IMR-90 (cell line): ENCODE measurements around the gene ABCC5. TPM values are rescaled to one million over a fixed set of nuclear protein-coding genes. Genes with fewer than 3 reads are reported as not detected.

Experiments used
- ATAC-seq: fragments of 200-7000 bp; cut with Tn5 transposase; 2 replicates; pipeline ENCODE4 v1.9.1; 2020; ENCODE audit warnings: low read depth, mild to moderate bottlenecking, moderate library complexity
- BruUV-seq: library from RNA; stranded (reverse); fragments of 400-500 nt; replicated peaks from 2 replicates; lab custom pipeline; 2021; lab: Mats Ljungman, UMichigan
- CTCF ChIA-PET: fragments of 300-600 bp; formaldehyde crosslinking; extraction: SDS; loops from one replicate; lab custom pipeline; 2021; ENCODE audit warnings: antibody characterized with exemption; lab: Yijun Ruan, JAX
- POLR2A ChIA-PET: fragments of 300-600 bp; sonication (Branson Sonifier 250); formaldehyde crosslinking; loops from one replicate; lab custom pipeline; 2022; ENCODE audit warnings: antibody characterized with exemption; ENCODE audit not compliant: unreplicated experiment; lab: Charles Lee
- DNase-seq: peaks from one replicate; pipeline ENCODE4 v3.0.0; 2013
- H2AFZ ChIP-seq: replicated peaks from 2 replicates; pipeline ENCODE3; 2013; ENCODE audit warnings: low read length, mild to moderate bottlenecking; ENCODE audit not compliant: poor library complexity
- H2AK5ac ChIP-seq: 2 replicates; pipeline ENCODE4 v1.6.1; 2013; ENCODE audit warnings: low read depth, low read length, inconsistent platforms
- H2AK9ac ChIP-seq: replicated peaks from 2 replicates; pipeline ENCODE3; 2013; ENCODE audit warnings: mild to moderate bottlenecking, low read depth, low read length, moderate library complexity; ENCODE audit not compliant: poor library complexity
- H2BK120ac ChIP-seq: 2 replicates; pipeline ENCODE4 v1.6.1; 2013; ENCODE audit warnings: low read depth, low read length, inconsistent platforms
- H2BK15ac ChIP-seq: 3 replicates; pipeline ENCODE4 v1.6.1; 2013; ENCODE audit warnings: low read depth, low read length, inconsistent platforms
- H2BK20ac ChIP-seq: 2 replicates; pipeline ENCODE4 v1.6.1; 2013; ENCODE audit warnings: low read depth, mild to moderate bottlenecking, inconsistent platforms, low read length, moderate library complexity
- H2BK5ac ChIP-seq: 2 replicates; pipeline ENCODE4 v1.6.1; 2013; ENCODE audit warnings: mild to moderate bottlenecking, low read depth, low read length, inconsistent platforms; ENCODE audit not compliant: poor library complexity, severe bottlenecking
- H3K14ac ChIP-seq: replicated peaks from 2 replicates; pipeline ENCODE4 v1.6.1; 2013; ENCODE audit warnings: low read depth, low read length, inconsistent platforms
- H3K18ac ChIP-seq: 2 replicates; pipeline ENCODE4 v1.6.1; 2013; ENCODE audit warnings: low read depth, low read length, control low read depth
- H3K23ac ChIP-seq: 2 replicates; pipeline ENCODE4 v1.6.1; 2013; ENCODE audit warnings: low read depth, low read length, inconsistent platforms
- H3K27ac ChIP-seq: 2 replicates; pipeline ENCODE4 v1.5.1; 2013; ENCODE audit warnings: mild to moderate bottlenecking, control low read depth, low read length; ENCODE audit not compliant: insufficient read depth
- H3K27me3 ChIP-seq: 2 replicates; pipeline ENCODE4 v1.6.1; 2013; ENCODE audit warnings: low read length; ENCODE audit not compliant: control insufficient read depth, insufficient read depth
- H3K36me3 ChIP-seq: 2 replicates; pipeline ENCODE4 v1.6.1; 2013; ENCODE audit warnings: low read length, mixed read lengths; ENCODE audit not compliant: control insufficient read depth, insufficient read depth
- H3K4ac ChIP-seq: 2 replicates; pipeline ENCODE4 v1.6.1; 2013; ENCODE audit warnings: low read depth, low read length, inconsistent platforms
- H3K4me1 ChIP-seq: 2 replicates; pipeline ENCODE4 v1.6.1; 2013; ENCODE audit warnings: low read length, mixed read lengths; ENCODE audit not compliant: control insufficient read depth, insufficient read depth
- H3K4me2 ChIP-seq: 2 replicates; pipeline ENCODE4 v1.6.1; 2013; ENCODE audit warnings: low read depth, mild to moderate bottlenecking, control low read depth, low read length, moderate library complexity
- H3K4me3 ChIP-seq: 2 replicates; pipeline ENCODE4 v1.5.1; 2013; ENCODE audit warnings: low read depth, mild to moderate bottlenecking, control low read depth, low read length, moderate library complexity; ENCODE audit not compliant: insufficient read depth
- H3K56ac ChIP-seq: 2 replicates; pipeline ENCODE4 v1.6.1; 2013; ENCODE audit warnings: low read length, inconsistent platforms; ENCODE audit not compliant: insufficient read depth; ENCODE audit errors: extremely low read depth
- H3K79me1 ChIP-seq, 2 experiments: 2 replicates each; pipeline ENCODE4 v1.6.1; 2013; ENCODE audit warnings: low read length in 2 of 2, inconsistent platforms in 1 of 2, low read depth in 1 of 2
- H3K9ac ChIP-seq: 2 replicates; pipeline ENCODE4 v1.6.1; 2013; ENCODE audit warnings: low read depth, low read length, control low read depth
- H3K9me1 ChIP-seq: 2 replicates; pipeline ENCODE4 v1.6.1; 2013; ENCODE audit warnings: low read length, inconsistent platforms; ENCODE audit not compliant: insufficient read depth
- H3K9me3 ChIP-seq: 2 replicates; pipeline ENCODE4 v1.6.1; 2013; ENCODE audit warnings: low read length; ENCODE audit not compliant: control insufficient read depth, insufficient read depth
- H4K20me1 ChIP-seq: 2 replicates; pipeline ENCODE4 v1.6.1; 2013; ENCODE audit warnings: low read length, inconsistent platforms; ENCODE audit not compliant: insufficient read depth
- H4K5ac ChIP-seq: 2 replicates; pipeline ENCODE4 v1.6.1; 2013; ENCODE audit warnings: mild to moderate bottlenecking, low read depth, low read length, control low read depth
- H4K8ac ChIP-seq, 2 experiments: 2 replicates each; pipeline ENCODE4 v1.6.1; 2013; ENCODE audit warnings: low read depth in 2 of 2, low read length in 2 of 2, control low read depth in 1 of 2, inconsistent platforms in 1 of 2
- H4K91ac ChIP-seq: 2 replicates; pipeline ENCODE4 v1.6.1; 2013; ENCODE audit warnings: low read depth, low read length, inconsistent platforms; ENCODE audit not compliant: insufficient read depth
- BHLHE40 ChIP-seq: fragments of 150-350 bp; IDR thresholded peaks from 2 replicates; pipeline ENCODE4 v1.6.1; 2016; ENCODE audit warnings: mild to moderate bottlenecking, low read depth, low read length
- CHD1 ChIP-seq: IDR thresholded peaks from 2 replicates; pipeline ENCODE4 v1.6.1; 2012; ENCODE audit warnings: low read depth, low read length, improper control_type of control experiment
- FOS ChIP-seq: fragments of 150-350 bp; IDR thresholded peaks from 2 replicates; pipeline ENCODE4 v1.6.1; 2016; ENCODE audit warnings: low read depth, low read length
- MAFK ChIP-seq: IDR thresholded peaks from 2 replicates; pipeline ENCODE4 v1.6.1; 2012; ENCODE audit warnings: low read depth, low read length, improper control_type of control experiment
- MAZ ChIP-seq: IDR thresholded peaks from 2 replicates; pipeline ENCODE4 v1.6.1; 2012; ENCODE audit warnings: low read depth, mild to moderate bottlenecking, low read length, improper control_type of control experiment, moderate library complexity, borderline replicate concordance
- NFE2L2 ChIP-seq: fragments of 150-350 bp; IDR thresholded peaks from 2 replicates; pipeline ENCODE4 v1.6.1; 2016; ENCODE audit warnings: low read depth, mild to moderate bottlenecking, low read length
- POLR2A ChIP-seq: IDR thresholded peaks from 2 replicates; pipeline ENCODE4 v1.6.1; 2012; ENCODE audit warnings: mild to moderate bottlenecking, low read depth, low read length
- RAD21 ChIP-seq: IDR thresholded peaks from 2 replicates; pipeline ENCODE4 v1.6.1; 2012; ENCODE audit warnings: low read length, improper control_type of control experiment
- RCOR1 ChIP-seq: IDR thresholded peaks from 2 replicates; pipeline ENCODE4 v1.6.1; 2012; ENCODE audit warnings: mild to moderate bottlenecking, low read length, improper control_type of control experiment; ENCODE audit not compliant: insufficient replicate concordance
- SMC3 ChIP-seq: fragments of 150-350 bp; IDR thresholded peaks from 2 replicates; pipeline ENCODE4 v1.6.1; 2016; ENCODE audit warnings: low read depth, mild to moderate bottlenecking, antibody characterized with exemption, low read length, moderate library complexity
- WGBS, 2 experiments: methylation state at CpG; one replicate each; pipeline versions ENCODE4 v1.1.5 to v1.1.7; 2013; ENCODE audit warnings: missing lambda C conversion rate in 2 of 2; ENCODE audit not compliant: insufficient read length in 1 of 2; ENCODE audit errors: extremely low coverage in 2 of 2; 5-methylcytosine and 5-hydroxymethylcytosine counted together
- dilution Hi-C: fragments of 300-500 bp; cut with HindIII; formaldehyde crosslinking; loops from one replicate; pipeline ENCODE4 v1.14.3; 2018; ENCODE audit warnings: low sequenced_read_pairs; ENCODE audit not compliant: unreplicated experiment
- in situ Hi-C: fragments of 300-500 bp; cut with MboI; formaldehyde crosslinking; loops from 3 replicates; pipeline ENCODE4 v1.14.3; 2019; ENCODE audit warnings: low sequenced_read_pairs, inconsistent platforms, mixed read lengths
- intact Hi-C: fragments of 100-400 bp; cut with micrococcal nuclease; formaldehyde crosslinking; loops from 2 replicates; pipeline ENCODE4 v1.10.0; 2022
- polyA plus RNA-seq, 3 experiments: library from polyadenylated mRNA; depleted of rRNA; stranded (reverse); fragments of >200 nt; gene quantifications; 2 replicates each; pipeline ENCODE4 v1.2.3, GENCODE V29; 2012; ENCODE audit warnings: low replicate concordance in 1 of 3
- total RNA-seq: library from RNA; depleted of rRNA; stranded (reverse); fragments of >200 nt; gene quantifications from 2 replicates; pipeline ENCODE4 v1.2.3, GENCODE V29; 2012
- TF ChIP-seq, protein P1 (sequence below): fragments of 150-350 bp; IDR thresholded peaks from 2 replicates; pipeline ENCODE4 v1.6.1; 2016; ENCODE audit warnings: low read depth, mild to moderate bottlenecking, low read length, moderate library complexity, borderline replicate concordance
- TF ChIP-seq, protein P2 (sequence below): fragments of 150-350 bp; IDR thresholded peaks from 2 replicates; pipeline ENCODE4 v1.6.1; 2017; ENCODE audit warnings: mild to moderate bottlenecking, antibody characterized with exemption, low read length, low read depth

Gene ABCC5
- total and polyA plus RNA-seq, 2 of the 4 experiments (the other 2 are of a cell fraction): 8.4 to 17.7 TPM

DNA sequence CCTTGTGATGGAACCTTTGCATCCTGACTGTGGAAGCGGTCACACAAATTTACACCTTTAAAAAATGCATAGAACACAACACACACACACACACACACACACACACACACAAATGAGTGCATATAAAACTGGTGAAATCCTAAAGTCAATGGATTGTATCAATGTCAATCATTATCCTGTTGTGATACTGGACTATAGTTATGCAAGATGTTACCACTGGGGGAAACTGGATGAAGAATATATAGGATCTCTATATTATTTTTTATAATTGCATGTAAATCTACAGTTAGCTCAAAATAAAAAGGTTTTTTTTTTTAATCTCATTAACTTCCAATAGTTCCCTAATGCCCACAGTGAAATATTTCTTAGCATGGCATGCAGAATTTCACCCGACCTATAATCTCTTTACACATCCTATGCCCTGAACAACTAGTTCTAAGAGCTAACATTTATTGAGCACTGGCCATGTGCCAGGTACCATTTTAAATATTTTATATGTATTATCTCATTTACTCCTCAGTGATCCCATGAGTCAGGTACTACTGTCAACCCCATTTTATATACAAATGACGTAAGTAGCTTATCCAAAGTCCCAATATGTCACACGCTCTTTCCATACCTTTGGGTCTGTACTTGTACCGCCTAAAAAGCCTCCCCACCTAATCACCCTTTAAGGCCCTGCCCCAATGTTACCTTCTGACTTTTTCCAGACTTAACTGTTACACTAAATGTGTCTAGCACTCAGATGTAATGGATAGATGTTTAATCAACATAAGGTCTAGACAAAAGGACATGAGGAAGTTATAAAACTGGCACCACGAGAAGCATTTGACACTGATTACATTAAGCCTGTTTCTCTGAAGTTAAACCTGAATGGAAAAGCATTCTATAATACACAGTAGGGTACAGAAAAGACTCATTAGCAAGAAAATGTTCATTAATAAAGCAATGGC is 5.5 kb downstream of the ABCC5 start (continued):
- TF ChIP-seq SMC3: no peak

DNA sequence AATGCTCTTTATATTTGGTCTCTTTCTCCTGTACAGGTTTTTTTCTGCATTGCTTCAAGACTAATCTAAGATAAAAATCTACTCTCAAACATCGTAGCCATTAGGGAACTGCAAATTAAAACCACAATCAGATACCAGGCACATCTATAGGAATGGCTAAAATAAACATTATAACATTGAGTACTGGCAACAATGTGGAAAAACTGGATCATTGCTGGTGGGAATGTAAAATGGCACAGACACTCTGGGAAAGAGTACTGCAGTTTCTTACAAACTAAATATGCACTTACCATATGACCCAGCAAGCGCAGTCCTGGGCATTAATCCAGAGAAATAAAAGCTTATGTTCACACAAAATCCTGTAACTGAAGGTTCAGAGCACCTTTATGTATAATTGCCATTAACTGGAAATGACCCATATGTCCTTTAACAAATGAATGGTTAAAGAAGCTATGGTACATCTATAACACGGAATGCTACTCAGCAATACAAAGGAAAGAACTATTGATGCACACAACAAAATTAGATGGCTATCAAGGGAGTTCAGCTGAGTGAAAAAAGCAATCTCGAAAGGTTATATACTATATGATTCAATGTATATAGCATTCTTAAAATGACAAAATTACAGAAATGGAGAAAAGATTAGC is 6.3 kb downstream of the ABCC5 start:
- H3K4me2 ChIP-seq: no peak overlapping the region
- ChIA-PET CTCF (interaction anchor here (0.9 to 1.5 kb wide), 2 partner anchors 107 to 116 kb away, joined by 3 to 4 read pairs; no protein-coding TSS in a partner anchor), POLR2A (no interaction called here)
- H3K23ac ChIP-seq: no peak overlapping the region
- no peak overlapping the region for H3K9ac ChIP-seq
- no peak overlapping the region for H3K4ac ChIP-seq
- in situ Hi-C loops (loop anchor here (10.0 kb wide), 1 partner anchor 117 kb away; no protein-coding TSS in a partner anchor), dilution Hi-C loops (no loop called here), intact Hi-C loops (loop anchor here (10.0 kb wide), 1 partner anchor 243 kb away; no protein-coding TSS in a partner anchor)
- no peak overlapping the region for H3K27ac ChIP-seq
- no peaks in the 10 kb centered on the region for H3K9me3 ChIP-seq
- H3K4me3 ChIP-seq: no peak overlapping the region
- H2AK5ac ChIP-seq: no peak overlapping the region
- no TSS peak for BruUV-seq
- no peak for ATAC-seq
- peak; percentile 22 for DNase-seq
- H4K5ac ChIP-seq: no peak overlapping the region
- H3K79me1 ChIP-seq: peaks cover 11 to 20% of the 10 kb centered on the region in 2 experiments
- WGBS, 2 experiments: no CpG with 5 or more reads among the region's 4 CpGs
- no peak overlapping the region for H3K14ac ChIP-seq
- no peak overlapping the region for H2BK15ac ChIP-seq
- H3K56ac ChIP-seq: no peak overlapping the region
- H3K36me3 ChIP-seq: peaks cover 3% of the 10 kb centered on the region
- no peaks in the 10 kb centered on the region for H4K20me1 ChIP-seq
- H3K4me1 ChIP-seq: peaks cover 2% of the 10 kb centered on the region
- no peak overlapping the region for H2BK120ac ChIP-seq
- no peak overlapping the region for H2AFZ ChIP-seq
- no peak overlapping the region for H3K18ac ChIP-seq
- no peaks in the 10 kb centered on the region for H3K9me1 ChIP-seq
- H3K27me3 ChIP-seq: no peaks in the 10 kb centered on the region
- H2AK9ac ChIP-seq: no peak overlapping the region
- H2BK5ac ChIP-seq: no peak overlapping the region
- H2BK20ac ChIP-seq: no peak overlapping the region
- no peak overlapping the region for H4K91ac ChIP-seq
- H4K8ac ChIP-seq: no peak overlapping the region
- TF ChIP-seq, protein P1, sequence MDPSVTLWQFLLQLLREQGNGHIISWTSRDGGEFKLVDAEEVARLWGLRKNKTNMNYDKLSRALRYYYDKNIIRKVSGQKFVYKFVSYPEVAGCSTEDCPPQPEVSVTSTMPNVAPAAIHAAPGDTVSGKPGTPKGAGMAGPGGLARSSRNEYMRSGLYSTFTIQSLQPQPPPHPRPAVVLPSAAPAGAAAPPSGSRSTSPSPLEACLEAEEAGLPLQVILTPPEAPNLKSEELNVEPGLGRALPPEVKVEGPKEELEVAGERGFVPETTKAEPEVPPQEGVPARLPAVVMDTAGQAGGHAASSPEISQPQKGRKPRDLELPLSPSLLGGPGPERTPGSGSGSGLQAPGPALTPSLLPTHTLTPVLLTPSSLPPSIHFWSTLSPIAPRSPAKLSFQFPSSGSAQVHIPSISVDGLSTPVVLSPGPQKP: no peak
- TF ChIP-seq, protein P2, sequence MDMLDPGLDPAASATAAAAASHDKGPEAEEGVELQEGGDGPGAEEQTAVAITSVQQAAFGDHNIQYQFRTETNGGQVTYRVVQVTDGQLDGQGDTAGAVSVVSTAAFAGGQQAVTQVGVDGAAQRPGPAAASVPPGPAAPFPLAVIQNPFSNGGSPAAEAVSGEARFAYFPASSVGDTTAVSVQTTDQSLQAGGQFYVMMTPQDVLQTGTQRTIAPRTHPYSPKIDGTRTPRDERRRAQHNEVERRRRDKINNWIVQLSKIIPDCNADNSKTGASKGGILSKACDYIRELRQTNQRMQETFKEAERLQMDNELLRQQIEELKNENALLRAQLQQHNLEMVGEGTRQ: no peak
- no peak for TF ChIP-seq NFE2L2
- TF ChIP-seq MAZ: no peak
- TF ChIP-seq BHLHE40: no peak
- no peak for TF ChIP-seq POLR2A
- no peak for TF ChIP-seq CHD1
- TF ChIP-seq RAD21: no peak
- no peak for TF ChIP-seq FOS
- no peak for TF ChIP-seq MAFK
- no peak for TF ChIP-seq RCOR1
